Esophagus squamous epithelium (tissue), 5 donors: ENCODE measurements around the gene STAT5B. TPM values are rescaled to one million over a fixed set of nuclear protein-coding genes. Genes with fewer than 3 reads are reported as not detected.
"Not testable (repeated sequence)": the region's sequence is repeated elsewhere in the genome, so short reads cannot be mapped to it uniquely, and the experiment has no call there.

Source experiments
- DNase-seq: peaks from one replicate; lab custom pipeline; 2025; lab: John Stamatoyannopoulos, UW
- H3K27ac ChIP-seq, 4 donors: fragments of 200-600 bp; sonication (generic); one replicate each; pipeline ENCODE4 v1.5.1; 2016 to 2019; ENCODE audit warnings: mild to moderate bottlenecking in 1 of 4
- H3K27me3 ChIP-seq, 4 donors: fragments of 200-600 bp; sonication (generic); 1 replicate in 3 of 4; 2 replicates in 1 of 4; pipeline versions ENCODE4 v1.5.1 to v1.6.0; 2017 to 2021; ENCODE audit warnings: antibody characterized with exemption in 1 of 4
- H3K36me3 ChIP-seq, 3 donors: fragments of 200-600 bp; sonication (generic); one replicate each; pipeline ENCODE4 v1.5.1; 2016 to 2019
- H3K4me1 ChIP-seq, 3 donors: fragments of 200-600 bp; sonication (generic); one replicate each; pipeline ENCODE4 v1.5.1; 2017 to 2019
- H3K4me3 ChIP-seq, 4 donors: fragments of 200-600 bp; sonication (generic); 1 replicate in 3 of 4; 2 replicates in 1 of 4; pipeline ENCODE4 v1.5.1; 2016 to 2019; ENCODE audit warnings: mild to moderate bottlenecking in 2 of 4, moderate library complexity in 1 of 4
- H3K9me3 ChIP-seq, 3 donors: fragments of 200-600 bp; sonication (generic); one replicate each; pipeline ENCODE4 v1.5.1; 2016 to 2019
- POLR2A ChIP-seq, 4 donors: fragments of 450-650 bp; IDR thresholded peaks; one replicate each; pipeline ENCODE4 v1.6.1; 2017; ENCODE audit warnings: antibody characterized with exemption in 4 of 4, mild to moderate bottlenecking in 4 of 4, moderate library complexity in 3 of 4
- WGBS, 2 donors: methylation state at CpG; one replicate each; pipeline ENCODE4 v1.1.5; 2018; 5-methylcytosine and 5-hydroxymethylcytosine counted together
- intact Hi-C: fragments of 100-400 bp; cut with DNase I; formaldehyde crosslinking; loops from one replicate; pipeline ENCODE4 v1.15.0; 2022
- total RNA-seq, 4 donors: library from RNA; depleted of rRNA; stranded (reverse); fragments of >200 nt; gene quantifications; one replicate each; pipeline ENCODE4 v1.1.0, GENCODE V29; 2016
- TF ChIP-seq, protein P1 (sequence below), 6 experiments: fragments of 450-650 bp in 4 of 6; fragments of 200-600 bp in 2 of 6; sonication (generic) in 2 of 6; IDR thresholded peaks; one replicate each; pipeline ENCODE4 v1.5.1; 2016 to 2019; ENCODE audit warnings: antibody characterized with exemption in 6 of 6, mild to moderate bottlenecking in 4 of 6, moderate library complexity in 4 of 6
- donor health status: DM: yes; HTN: yes; CAD: no.

STAT5B gene
- total RNA-seq, 4 donors from 2014 or later = 17.9 to 57.6 (median 19.5) TPM

DNA sequence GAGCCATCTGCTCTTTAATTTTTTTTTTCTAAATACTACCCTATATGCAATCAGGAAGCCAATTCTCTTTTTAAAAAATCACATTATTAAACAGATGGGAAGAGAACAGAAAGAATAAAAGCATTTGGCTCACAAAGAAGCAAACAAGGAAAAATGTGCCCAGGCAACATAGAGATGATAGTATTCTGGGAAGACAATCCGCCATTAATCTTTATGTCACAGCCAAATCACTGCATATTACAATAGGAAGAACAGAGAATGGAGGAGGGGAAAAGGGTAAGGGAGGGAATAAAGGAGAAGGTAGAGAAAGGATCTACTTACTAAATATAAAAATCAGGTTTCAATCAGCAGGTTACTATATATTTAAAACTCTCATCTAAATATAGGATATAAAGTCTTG lies 34.3 kb downstream of the STAT5B start:
- no peaks in the 10 kb centered on the region for H3K9me3 ChIP-seq
- no peak for DNase-seq
- intact Hi-C loops = no loop called here
- no peak for TF ChIP-seq POLR2A (IDR thresholded peaks at IDR 0.05)
- TF ChIP-seq, protein P1, sequence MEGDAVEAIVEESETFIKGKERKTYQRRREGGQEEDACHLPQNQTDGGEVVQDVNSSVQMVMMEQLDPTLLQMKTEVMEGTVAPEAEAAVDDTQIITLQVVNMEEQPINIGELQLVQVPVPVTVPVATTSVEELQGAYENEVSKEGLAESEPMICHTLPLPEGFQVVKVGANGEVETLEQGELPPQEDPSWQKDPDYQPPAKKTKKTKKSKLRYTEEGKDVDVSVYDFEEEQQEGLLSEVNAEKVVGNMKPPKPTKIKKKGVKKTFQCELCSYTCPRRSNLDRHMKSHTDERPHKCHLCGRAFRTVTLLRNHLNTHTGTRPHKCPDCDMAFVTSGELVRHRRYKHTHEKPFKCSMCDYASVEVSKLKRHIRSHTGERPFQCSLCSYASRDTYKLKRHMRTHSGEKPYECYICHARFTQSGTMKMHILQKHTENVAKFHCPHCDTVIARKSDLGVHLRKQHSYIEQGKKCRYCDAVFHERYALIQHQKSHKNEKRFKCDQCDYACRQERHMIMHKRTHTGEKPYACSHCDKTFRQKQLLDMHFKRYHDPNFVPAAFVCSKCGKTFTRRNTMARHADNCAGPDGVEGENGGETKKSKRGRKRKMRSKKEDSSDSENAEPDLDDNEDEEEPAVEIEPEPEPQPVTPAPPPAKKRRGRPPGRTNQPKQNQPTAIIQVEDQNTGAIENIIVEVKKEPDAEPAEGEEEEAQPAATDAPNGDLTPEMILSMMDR (IDR thresholded peaks at IDR 0.05) = no peak
- no peaks in the 10 kb centered on the region for H3K27me3 ChIP-seq
- no peaks in the 10 kb centered on the region for H3K36me3 ChIP-seq
- WGBS, 2 donors = 91 to 100% methylated on average over 1 of the region's 1 CpG
- H3K27ac ChIP-seq = no peak overlapping the region
- peaks cover 0 to 27% (median 3%) of the 10 kb centered on the region in 3 donors for H3K4me1 ChIP-seq
- H3K4me3 ChIP-seq = no peak overlapping the region

DNA sequence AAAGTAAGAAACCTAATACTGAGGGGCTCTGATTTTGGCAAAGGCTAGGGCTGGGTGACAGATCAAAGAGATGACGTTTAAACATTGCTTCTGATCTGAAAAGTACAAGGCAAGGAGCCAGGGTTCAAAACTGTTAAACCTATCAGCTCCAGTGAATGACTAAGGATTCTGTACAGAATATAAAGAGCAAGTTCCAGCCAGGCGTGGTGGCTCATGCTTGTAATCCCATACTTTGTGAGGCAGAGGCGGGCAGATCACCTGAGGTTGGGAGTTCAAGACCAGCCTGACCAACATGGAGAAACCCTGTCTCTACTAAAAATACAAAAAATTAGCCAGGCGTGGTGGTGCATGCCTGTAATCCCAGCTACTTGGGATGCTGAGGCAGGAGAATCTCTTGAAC lies 35.3 kb downstream of the STAT5B start:
- H3K36me3 ChIP-seq, H3K4me3 ChIP-seq, H3K9me3 ChIP-seq, H3K27ac ChIP-seq, DNase-seq, intact Hi-C loops, H3K27me3 ChIP-seq: not testable (repeated sequence)
- 62% methylated on average over 4 of the region's 4 CpGs for WGBS, 2 donors
- peaks cover 0 to 17% (median 0%) of the 10 kb centered on the region in 3 donors for H3K4me1 ChIP-seq

DNA sequence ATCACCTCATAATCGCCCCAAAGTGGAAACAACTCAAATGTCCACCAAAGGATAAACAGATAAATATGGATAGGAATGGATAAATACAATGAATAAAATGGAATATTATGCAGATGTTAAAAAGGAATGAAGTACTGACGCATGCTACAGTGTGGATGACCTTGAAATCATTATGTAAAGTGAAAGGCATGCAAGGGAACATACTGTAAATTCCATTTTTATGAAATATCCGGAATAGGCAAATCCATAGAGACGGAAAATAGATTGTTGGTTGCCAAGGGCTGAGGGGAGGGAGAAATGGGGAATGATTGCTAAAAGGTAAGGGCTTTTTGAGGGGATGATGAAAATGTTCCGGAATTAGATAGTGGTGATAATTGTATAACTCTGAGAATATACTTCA lies 36.0 kb downstream of the STAT5B start:
- no peaks in the 10 kb centered on the region for H3K9me3 ChIP-seq
- no peak for DNase-seq
- TF ChIP-seq, protein P1 (IDR thresholded peaks at IDR 0.05) = no peak
- no peak for TF ChIP-seq POLR2A (IDR thresholded peaks at IDR 0.05)
- H3K4me3 ChIP-seq = no peak overlapping the region
- H3K27ac ChIP-seq = no peak overlapping the region
- no peaks in the 10 kb centered on the region for H3K36me3 ChIP-seq
- peaks cover 0 to 14% (median 0%) of the 10 kb centered on the region in 3 donors for H3K4me1 ChIP-seq
- WGBS, 2 donors = 78 to 86% methylated on average over 5 of the region's 5 CpGs
- no peaks in the 10 kb centered on the region for H3K27me3 ChIP-seq
- intact Hi-C loops = no loop called here

GRCh38 chr17:42239576-42239975 lies 36.6 kb downstream of the STAT5B start:
- WGBS, 2 donors = 88 to 89% methylated on average over 7 of the region's 7 CpGs
- not testable (repeated sequence) for DNase-seq

GRCh38 chr17:42236760-42237159 lies 39.4 kb downstream of the STAT5B start:
- 89 to 93% methylated on average over 7 of the region's 7 CpGs for WGBS, 2 donors
- Histone ChIP-seq H3K27me3 (no peaks in the 10 kb centered on the region), H3K27ac (no peak overlapping the region), H3K9me3 (no peaks in the 10 kb centered on the region), H3K4me1 (peaks cover 0 to 6% (median 0%) of the 10 kb centered on the region in 3 donors), H3K36me3 (peaks cover 0 to 1% (median 0%) of the 10 kb centered on the region in 3 donors), H3K4me3 (no peak overlapping the region)
- no peak for DNase-seq
- intact Hi-C loops = no loop called here
- TF ChIP-seq POLR2A (IDR thresholded peaks at IDR 0.05) = no peak
- TF ChIP-seq, protein P1 (IDR thresholded peaks at IDR 0.05) = no peak

More at GRCh38 chr17:42239576-42239975, 36.6 kb downstream of the STAT5B start:
- H3K9me3 ChIP-seq, intact Hi-C loops, H3K36me3 ChIP-seq, H3K27ac ChIP-seq, H3K27me3 ChIP-seq, H3K4me3 ChIP-seq: not testable (repeated sequence)
- H3K4me1 ChIP-seq = peaks cover 0 to 14% (median 0%) of the 10 kb centered on the region in 3 donors

DNA sequence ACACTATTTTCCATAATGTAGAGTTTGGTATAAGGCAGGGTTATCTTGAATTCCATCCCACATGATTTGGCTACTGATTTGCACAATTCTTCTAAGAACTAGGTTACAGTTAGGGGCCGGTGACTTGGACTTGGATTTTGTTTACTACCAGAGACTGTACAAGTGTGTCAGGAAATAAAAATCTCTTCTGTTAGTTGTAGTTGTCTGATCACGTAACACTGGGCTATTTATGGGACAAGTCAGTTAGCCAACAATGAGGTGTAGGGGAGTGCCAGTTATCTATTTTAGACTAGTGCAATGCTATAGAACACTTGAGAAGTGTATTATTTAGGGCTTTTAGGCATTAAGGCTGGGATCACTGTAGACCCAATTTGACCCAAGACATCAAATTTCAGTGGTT lies 42.2 kb downstream of the STAT5B start:
- H3K9me3 ChIP-seq = no peaks in the 10 kb centered on the region
- intact Hi-C loops = no loop called here
- no peaks in the 10 kb centered on the region for H3K27me3 ChIP-seq
- TF ChIP-seq POLR2A (IDR thresholded peaks at IDR 0.05) = no peak
- TF ChIP-seq, protein P1 (IDR thresholded peaks at IDR 0.05) = no peak
- H3K27ac ChIP-seq = no peak overlapping the region
- WGBS, 2 donors = 45 to 76% methylated on average over 2 of the region's 2 CpGs
- DNase-seq = no peak
- H3K4me1 ChIP-seq = no peaks in the 10 kb centered on the region
- H3K4me3 ChIP-seq = no peak overlapping the region
- H3K36me3 ChIP-seq = peaks cover 0 to 19% (median 0%) of the 10 kb centered on the region in 3 donors
